OCI-LY3 (cell line): ENCODE measurements around the gene DACH2.

ENCODE experiments used
- CTCF ChIP-seq: fragments of 200-600, 300-600 bp; sonication (generic); IDR thresholded peaks from 2 replicates; pipeline ENCODE4 v1.5.1; 2014; ENCODE audit warnings: antibody characterized with exemption, low read length, low read depth
- EZH2phosphoT487 ChIP-seq: fragments of 200-600 bp; shearing (Covaris generic); IDR thresholded peaks from 2 replicates; pipeline ENCODE4 v1.6.1; 2018; ENCODE audit warnings: antibody characterized with exemption, mixed run types, low read depth

GRCh38 chrX:86195343-86195742 is 47.1 kb downstream of the DACH2 start:
- no peak for TF ChIP-seq CTCF
- no peak for TF ChIP-seq EZH2phosphoT487
